Stimulated activated CD8-positive, alpha-beta memory T cell treated with anti-CD3 and anti-CD28 coated beads, Interleukin-4, amount 100 ng/mL, for 4 hours (primary cell): ENCODE measurements around the gene SLPI.

Source experiments
- DNase-seq, 2 donors: peaks; one replicate each; pipeline ENCODE4 v3.0.0-alpha.2; 2020; ENCODE audit warnings: low read depth in 2 of 2, low spot score in 1 of 2

SLPI gene

GRCh38 chr20:45275338-45275737 is 21.0 kb upstream of the SLPI start:
- no peak for DNase-seq

GRCh38 chr20:45269754-45270270 is 15.4 kb upstream of the SLPI start:
- DNase-seq: no peak

GRCh38 chr20:45269056-45269455 is 14.7 kb upstream of the SLPI start:
- no peak for DNase-seq

- DNase-seq: no peak
Observed at GRCh38 chr20:45268531-45268930, 14.2 kb upstream of the SLPI start.

- DNase-seq: no peak
Observed at GRCh38 chr20:45266977-45267376, 12.6 kb upstream of the SLPI start.

- DNase-seq: no peak
Observed at GRCh38 chr20:45263556-45264266, 9.3 kb upstream of the SLPI start.

- no peak for DNase-seq
Observed at GRCh38 chr20:45258664-45259063, 4.3 kb upstream of the SLPI start.

GRCh38 chr20:45258259-45258658 is 3.9 kb upstream of the SLPI start:
- no peak for DNase-seq

- no peak for DNase-seq
Observed at GRCh38 chr20:45257711-45258110, 3.3 kb upstream of the SLPI start.

GRCh38 chr20:45257161-45257560 is 2.8 kb upstream of the SLPI start:
- no peak for DNase-seq

GRCh38 chr20:45253261-45253660 is 1.1 kb downstream of the SLPI start:
- no peak for DNase-seq

- DNase-seq: no peak
Observed at GRCh38 chr20:45251884-45252560, 2.3 kb downstream of the SLPI start.

- no peak for DNase-seq
Observed at GRCh38 chr20:45248609-45249008, 5.8 kb downstream of the SLPI start.

- no peak for DNase-seq
Observed at GRCh38 chr20:45247865-45248264, 6.5 kb downstream of the SLPI start.

GRCh38 chr20:45246109-45246508 is 8.3 kb downstream of the SLPI start:
- no peak for DNase-seq

- no peak for DNase-seq
Observed at GRCh38 chr20:45238139-45238538, 16.2 kb downstream of the SLPI start.

- no peak for DNase-seq
Observed at GRCh38 chr20:45235995-45236394, 18.4 kb downstream of the SLPI start.

GRCh38 chr20:45230631-45231030 is 23.7 kb downstream of the SLPI start:
- DNase-seq: no peak

- no peak for DNase-seq
Observed at GRCh38 chr20:45229264-45230056, 24.9 kb downstream of the SLPI start.

GRCh38 chr20:45226287-45226686 is 28.1 kb downstream of the SLPI start:
- no peak for DNase-seq

GRCh38 chr20:45223136-45223535 is 31.2 kb downstream of the SLPI start:
- DNase-seq: no peak

GRCh38 chr20:45221076-45221475 is 33.3 kb downstream of the SLPI start, which contains the start of gene SEMG2:
SEMG2 (plus strand) TSS chr20:45221373; CDS start chr20:45221390, 17 bp downstream.
- DNase-seq: no peak
